Epithelial cell of esophagus (primary cell): ENCODE results near the gene A3GALT2.

Experiments used
- DNase-seq: peaks from one replicate; pipeline ENCODE4 v3.0.0; 2010; ENCODE audit warnings: low read depth
- H3K4me3 ChIP-seq: 2 replicates; pipeline ENCODE4 v1.5.1; 2011; ENCODE audit warnings: mild to moderate bottlenecking, low read length, control low read depth
- TF ChIP-seq, protein P1 (sequence below): IDR thresholded peaks from 2 replicates; pipeline ENCODE4 v1.5.1; 2011; ENCODE audit warnings: low read depth, mild to moderate bottlenecking, low read length, control low read depth, inconsistent platforms; ENCODE audit not compliant: insufficient read depth; ENCODE audit errors: missing control alignments

The A3GALT2 gene

DNA sequence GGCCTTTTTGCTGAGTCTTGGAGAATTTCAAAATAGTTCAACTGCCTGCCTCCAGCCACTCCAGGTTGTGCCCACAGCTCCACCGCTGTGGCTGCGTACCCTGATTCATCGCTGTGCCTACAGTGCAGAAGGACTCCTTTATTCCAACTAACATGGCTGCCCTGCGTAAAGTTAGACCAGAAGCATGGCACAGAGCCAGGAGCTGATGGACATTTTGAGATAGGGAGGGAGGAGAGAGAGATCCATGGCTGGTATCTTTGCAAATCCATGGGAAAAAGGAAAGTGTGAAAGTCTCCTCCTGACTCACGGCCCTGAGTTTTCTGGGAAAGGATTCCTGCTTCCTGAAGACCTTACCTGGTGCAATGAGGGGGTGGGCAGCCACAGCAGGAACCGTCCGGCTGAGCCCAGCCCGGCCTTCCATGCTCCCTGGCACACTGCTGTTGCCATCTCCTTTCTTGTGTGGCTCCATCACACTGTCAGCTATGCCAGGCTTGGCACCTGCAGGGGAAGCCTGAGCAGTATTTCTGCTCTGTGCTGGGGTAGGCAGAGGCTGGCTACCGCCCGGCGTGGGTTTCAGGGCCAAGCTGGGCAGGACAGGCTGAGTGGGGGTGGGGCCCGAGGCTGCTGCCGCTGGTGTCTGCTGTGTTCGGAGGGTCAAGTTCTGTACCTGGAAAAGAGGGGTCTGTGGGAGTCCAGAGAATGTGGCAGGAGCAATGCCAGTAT is 46.0 kb upstream of the A3GALT2 start:
- DNase-seq = no peak
- H3K4me3 ChIP-seq = no peak overlapping the region

DNA sequence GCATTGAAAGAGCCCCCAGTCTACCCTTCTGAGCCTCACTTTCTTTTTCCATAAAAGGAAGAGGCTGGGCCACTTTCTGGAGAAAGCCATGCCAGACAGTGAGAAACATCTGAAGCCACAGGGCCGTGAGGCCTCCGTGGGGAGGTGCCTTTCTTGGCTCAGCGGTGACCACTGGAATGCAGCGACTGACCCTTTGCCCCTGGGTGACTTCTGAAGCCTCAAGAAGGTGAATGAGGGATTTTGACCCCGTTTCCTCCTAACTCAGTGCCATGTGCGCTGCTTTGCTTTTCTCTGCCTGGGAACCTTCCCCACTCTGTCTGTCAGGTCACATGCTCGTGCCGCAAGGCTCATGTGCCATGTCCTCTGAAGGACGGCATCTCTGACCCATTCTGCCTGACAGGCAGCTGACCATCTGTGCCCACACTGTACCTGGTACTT is 44.7 kb upstream of the A3GALT2 start:
- DNase-seq = no peak
- TF ChIP-seq, protein P1, sequence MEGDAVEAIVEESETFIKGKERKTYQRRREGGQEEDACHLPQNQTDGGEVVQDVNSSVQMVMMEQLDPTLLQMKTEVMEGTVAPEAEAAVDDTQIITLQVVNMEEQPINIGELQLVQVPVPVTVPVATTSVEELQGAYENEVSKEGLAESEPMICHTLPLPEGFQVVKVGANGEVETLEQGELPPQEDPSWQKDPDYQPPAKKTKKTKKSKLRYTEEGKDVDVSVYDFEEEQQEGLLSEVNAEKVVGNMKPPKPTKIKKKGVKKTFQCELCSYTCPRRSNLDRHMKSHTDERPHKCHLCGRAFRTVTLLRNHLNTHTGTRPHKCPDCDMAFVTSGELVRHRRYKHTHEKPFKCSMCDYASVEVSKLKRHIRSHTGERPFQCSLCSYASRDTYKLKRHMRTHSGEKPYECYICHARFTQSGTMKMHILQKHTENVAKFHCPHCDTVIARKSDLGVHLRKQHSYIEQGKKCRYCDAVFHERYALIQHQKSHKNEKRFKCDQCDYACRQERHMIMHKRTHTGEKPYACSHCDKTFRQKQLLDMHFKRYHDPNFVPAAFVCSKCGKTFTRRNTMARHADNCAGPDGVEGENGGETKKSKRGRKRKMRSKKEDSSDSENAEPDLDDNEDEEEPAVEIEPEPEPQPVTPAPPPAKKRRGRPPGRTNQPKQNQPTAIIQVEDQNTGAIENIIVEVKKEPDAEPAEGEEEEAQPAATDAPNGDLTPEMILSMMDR = no peak
- H3K4me3 ChIP-seq = no peak overlapping the region

More for the DNA sequence above, 46.0 kb upstream of the A3GALT2 start:
- TF ChIP-seq, protein P1 = no peak

DNA sequence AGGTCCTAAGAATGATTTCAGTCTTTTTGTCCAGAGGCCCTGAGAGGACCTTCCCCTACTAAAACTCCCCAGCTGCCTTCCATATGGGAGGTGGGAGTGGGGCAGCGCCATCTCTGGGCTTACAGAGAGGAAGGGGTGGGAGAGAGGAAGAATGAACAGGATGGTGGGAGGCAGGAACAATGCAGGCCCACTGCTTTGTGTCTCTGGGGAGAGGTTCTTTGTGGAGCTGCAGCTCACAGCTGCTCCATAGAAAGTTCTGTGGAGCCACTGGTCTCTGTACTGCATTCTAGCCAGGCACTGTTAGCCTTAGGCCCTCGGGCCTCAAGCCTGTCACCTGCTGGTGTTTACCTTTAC is 43.6 kb upstream of the A3GALT2 start:
- H3K4me3 ChIP-seq = no peak overlapping the region
- DNase-seq = no peak
- TF ChIP-seq, protein P1 = no peak

DNA sequence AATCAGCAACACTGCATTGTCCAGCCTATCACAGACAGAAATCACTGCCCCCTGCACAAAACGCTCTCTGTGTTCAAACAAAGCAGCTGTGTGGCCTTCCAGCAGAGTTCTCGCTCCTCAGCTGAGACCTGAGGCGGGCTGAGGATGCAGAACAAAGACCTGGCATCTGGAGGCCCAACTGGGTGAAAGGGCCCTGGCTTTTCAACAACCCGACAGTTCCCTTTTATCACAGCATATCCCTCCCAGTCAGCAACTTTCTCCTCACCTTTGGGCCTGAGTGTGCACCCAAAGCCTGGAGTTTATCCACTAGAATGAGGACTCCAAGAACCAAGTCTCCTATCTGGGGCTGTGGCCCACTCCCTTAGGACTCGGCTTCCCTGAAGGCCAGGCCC is 42.6 kb upstream of the A3GALT2 start:
- no peak for DNase-seq
- TF ChIP-seq, protein P1 = no peak

DNA sequence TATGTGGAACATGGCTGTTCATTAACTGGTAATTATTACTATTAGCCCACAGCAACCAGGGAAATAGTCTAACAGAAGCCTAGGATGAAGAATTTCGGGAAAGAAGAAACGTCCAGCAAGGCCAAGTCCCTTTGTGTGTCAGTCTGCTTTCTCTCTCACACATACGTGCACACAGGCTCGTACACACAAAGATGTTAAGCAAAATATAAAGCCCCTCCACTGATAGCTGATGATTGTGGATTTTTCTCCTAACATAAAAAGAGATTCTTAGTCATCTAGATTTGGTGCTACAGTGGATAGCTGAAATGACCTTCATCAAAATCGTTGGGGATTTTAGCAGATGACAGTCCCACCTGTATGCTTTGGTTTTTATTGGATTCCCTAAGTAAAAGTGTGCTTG is 42.1 kb upstream of the A3GALT2 start:
- TF ChIP-seq, protein P1 = no peak
- H3K4me3 ChIP-seq = no peak overlapping the region
- DNase-seq = no peak

More for the DNA sequence above, 42.6 kb upstream of the A3GALT2 start:
- no peak overlapping the region for H3K4me3 ChIP-seq

DNA sequence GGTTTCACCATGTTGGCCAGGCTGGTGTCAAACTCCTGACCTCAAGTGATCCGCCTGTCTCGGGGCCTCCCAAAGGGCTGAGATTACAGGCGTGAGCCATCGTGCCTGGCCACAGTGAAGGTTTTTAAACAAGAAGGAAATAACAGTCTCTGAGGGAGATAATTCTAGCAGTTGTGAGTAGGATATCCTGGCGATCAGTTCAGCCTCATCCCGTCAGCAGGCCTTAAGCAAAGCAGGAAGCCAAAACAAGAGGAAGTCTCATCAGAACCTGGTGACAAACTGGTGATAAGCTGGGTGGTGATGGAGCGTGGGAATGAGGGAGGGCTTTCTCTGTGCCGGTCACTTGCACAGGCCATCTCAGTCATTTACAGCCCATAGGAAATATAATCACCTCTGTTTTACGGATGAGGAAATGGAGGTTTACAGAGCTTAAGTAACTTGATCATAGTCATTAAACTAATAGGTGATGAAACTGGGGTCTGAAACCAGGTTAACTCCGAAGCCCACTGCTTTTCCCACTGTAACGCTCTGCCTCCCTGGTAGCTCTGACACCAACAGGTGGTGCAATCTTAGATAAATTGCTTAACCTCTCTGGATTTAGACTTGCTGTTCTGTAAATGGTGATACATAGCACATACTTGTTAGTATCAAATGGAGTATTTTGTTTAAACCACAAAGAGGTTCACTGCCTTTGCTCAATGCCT is 40.8 kb upstream of the A3GALT2 start:
- DNase-seq = no peak
- H3K4me3 ChIP-seq = no peak overlapping the region
- TF ChIP-seq, protein P1 = no peak
